GM12864 (cell line): ENCODE data around the gene HSPBAP1.

ENCODE experiments used
- DNase-seq: peaks from one replicate; pipeline ENCODE4 v3.0.0-alpha.2; 2011; ENCODE audit warnings: low read depth
- H3K4me3 ChIP-seq: 2 replicates; pipeline ENCODE4 v1.5.1; 2011; ENCODE audit warnings: mild to moderate bottlenecking, low read depth, low read length, control low read depth
- TF ChIP-seq, protein P1 (sequence below): IDR thresholded peaks from 2 replicates; pipeline ENCODE4 v1.5.1; 2011; ENCODE audit warnings: low read depth, mild to moderate bottlenecking, moderate library complexity, low read length, control low read depth, inconsistent platforms; ENCODE audit errors: missing control alignments

The HSPBAP1 gene

GRCh38 chr3:122787872-122788271 lies 5.8 kb downstream of the HSPBAP1 start:
- TF ChIP-seq, protein P1, sequence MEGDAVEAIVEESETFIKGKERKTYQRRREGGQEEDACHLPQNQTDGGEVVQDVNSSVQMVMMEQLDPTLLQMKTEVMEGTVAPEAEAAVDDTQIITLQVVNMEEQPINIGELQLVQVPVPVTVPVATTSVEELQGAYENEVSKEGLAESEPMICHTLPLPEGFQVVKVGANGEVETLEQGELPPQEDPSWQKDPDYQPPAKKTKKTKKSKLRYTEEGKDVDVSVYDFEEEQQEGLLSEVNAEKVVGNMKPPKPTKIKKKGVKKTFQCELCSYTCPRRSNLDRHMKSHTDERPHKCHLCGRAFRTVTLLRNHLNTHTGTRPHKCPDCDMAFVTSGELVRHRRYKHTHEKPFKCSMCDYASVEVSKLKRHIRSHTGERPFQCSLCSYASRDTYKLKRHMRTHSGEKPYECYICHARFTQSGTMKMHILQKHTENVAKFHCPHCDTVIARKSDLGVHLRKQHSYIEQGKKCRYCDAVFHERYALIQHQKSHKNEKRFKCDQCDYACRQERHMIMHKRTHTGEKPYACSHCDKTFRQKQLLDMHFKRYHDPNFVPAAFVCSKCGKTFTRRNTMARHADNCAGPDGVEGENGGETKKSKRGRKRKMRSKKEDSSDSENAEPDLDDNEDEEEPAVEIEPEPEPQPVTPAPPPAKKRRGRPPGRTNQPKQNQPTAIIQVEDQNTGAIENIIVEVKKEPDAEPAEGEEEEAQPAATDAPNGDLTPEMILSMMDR, result no peak
- no peak overlapping the region for H3K4me3 ChIP-seq
- DNase-seq, result no peak

DNA sequence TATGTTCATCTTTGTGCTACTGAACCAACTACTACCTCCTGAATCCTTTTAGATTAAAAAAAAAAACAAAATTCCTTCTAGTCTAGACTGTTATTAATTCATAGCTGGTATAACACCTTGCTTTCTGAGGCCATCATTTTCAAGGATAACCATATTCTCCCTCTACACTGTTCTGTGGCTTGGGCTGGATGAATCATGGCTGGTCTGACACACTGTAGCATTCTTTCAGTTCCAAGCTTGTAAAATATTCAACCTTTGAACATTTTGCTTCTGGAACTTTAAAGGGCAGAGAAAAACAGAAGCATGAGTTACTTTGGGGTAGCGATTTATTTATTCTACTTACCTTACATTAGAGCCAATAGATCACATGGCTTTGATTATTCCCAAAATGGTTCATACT lies 7.6 kb downstream of the HSPBAP1 start:
- DNase-seq, result no peak
- no peak overlapping the region for H3K4me3 ChIP-seq
- TF ChIP-seq, protein P1, result no peak

- no peak for DNase-seq
- TF ChIP-seq, protein P1, result no peak
- no peak overlapping the region for H3K4me3 ChIP-seq
Observed at GRCh38 chr3:122785231-122785630, 8.4 kb downstream of the HSPBAP1 start.

DNA sequence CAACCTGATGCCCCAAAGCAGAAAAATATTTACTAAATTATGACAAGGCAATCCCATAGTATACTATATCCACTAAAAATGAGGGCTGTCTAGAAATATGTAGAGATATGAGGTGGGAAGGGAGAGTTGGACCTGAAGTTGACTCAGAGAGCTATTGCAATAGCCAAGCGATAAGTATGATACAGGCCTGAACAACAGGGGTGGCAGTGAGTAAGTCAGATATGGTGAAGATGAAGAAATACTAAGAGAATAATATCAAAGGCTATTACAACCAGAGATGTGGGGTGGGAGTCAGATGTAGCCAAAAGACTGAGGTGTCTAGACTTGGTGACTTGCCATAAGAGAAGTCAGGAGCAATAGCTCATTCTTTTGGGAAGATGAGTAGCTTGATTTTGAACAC lies 9.2 kb downstream of the HSPBAP1 start:
- TF ChIP-seq, protein P1, result no peak
- DNase-seq, result no peak
- no peak overlapping the region for H3K4me3 ChIP-seq

DNA sequence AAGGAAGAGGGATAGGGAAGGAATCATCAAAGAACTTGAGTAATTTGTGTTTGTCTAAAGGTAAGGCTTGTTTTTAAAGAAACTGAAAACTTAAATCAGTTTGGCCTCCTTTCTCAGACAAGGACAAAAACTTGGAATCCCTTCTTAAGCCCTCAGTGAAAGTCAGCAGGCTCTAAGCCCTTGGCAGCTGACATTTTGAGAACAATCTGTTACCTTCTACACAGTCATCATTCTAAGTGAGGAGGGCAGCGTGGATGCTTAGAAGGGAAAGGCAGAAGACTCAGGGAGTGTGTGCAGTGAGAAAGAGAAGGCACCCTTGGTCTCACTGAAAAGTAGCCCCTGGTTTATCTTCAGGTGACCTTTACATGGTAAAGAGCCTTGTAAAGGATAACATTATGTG lies 10.8 kb downstream of the HSPBAP1 start:
- no peak for DNase-seq
- H3K4me3 ChIP-seq, result no peak overlapping the region
- TF ChIP-seq, protein P1, result no peak

DNA sequence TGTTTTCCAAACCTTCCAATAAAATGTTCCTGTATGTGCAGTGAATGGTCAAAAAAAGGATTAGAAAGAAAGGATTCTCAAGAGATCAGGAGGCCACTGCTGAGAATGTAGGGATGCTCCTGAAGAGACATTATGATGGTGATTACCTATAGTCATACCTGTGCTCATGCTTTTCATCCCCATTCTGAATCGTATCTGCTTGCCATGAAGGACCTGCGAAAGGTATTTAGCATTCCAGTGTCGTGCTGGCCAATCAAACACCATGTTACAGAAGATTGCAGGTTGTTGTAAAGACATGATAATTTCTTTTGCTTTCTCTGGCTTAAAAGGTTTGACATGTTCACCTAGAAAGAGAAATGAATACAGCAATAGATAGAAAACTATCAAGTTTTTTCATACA lies 16.1 kb downstream of the HSPBAP1 start:
- no peak overlapping the region for H3K4me3 ChIP-seq
- no peak for DNase-seq
- TF ChIP-seq, protein P1, result no peak

DNA sequence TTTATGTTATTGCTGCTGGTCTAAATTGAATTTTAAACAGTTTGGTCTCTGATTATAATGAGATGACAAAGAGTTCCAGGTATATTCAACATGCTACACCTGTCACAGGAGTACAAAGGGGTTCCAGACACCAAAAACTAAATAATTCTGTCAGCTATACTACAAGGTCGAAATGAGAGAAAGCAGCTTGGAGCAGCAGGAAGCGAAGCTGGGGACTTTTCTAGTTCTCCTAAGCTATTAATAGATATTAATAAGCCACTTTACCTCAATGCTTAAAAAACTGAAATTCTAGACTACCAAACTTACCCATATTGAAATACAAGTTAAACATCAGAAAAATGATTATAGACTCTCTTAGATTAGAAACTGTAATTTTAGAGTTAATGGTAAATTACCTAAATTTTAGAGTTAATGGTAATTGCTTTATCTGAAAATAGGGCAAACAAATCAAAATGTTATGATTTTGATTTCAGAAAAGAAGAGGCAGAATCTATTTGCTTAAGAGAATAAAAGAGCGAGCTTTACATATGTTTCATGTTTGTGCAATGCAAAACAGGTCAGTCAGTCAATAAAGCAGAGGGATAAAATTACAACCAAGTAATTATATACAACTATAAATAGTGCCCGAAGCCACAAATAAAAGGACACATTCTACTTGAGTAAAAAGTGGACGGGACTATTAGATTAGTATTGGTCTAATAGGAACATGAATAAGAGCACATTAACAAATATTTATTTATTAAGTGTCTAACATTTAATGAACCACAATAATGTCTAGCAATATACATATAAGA lies 16.8 kb downstream of the HSPBAP1 start:
- TF ChIP-seq, protein P1, result no peak
- no peak for DNase-seq
- no peak overlapping the region for H3K4me3 ChIP-seq
